NCI-H345 (cell line): ENCODE data around the gene MASP1.

Source experiments
- DNase-seq: peaks from one replicate; lab custom pipeline; 2025; lab: John Stamatoyannopoulos, UW

The MASP1 gene

GRCh38 chr3:187293516-187294430 is 2.2 kb upstream of the MASP1 start:
- DNase-seq = no peak

GRCh38 chr3:187292631-187293515 is 1.3 kb upstream of the MASP1 start:
- no peak for DNase-seq

- no peak for DNase-seq
These were observed 644 bp upstream of the MASP1 start for GRCh38 chr3:187292181-187292580.

GRCh38 chr3:187291001-187291511 is 481 bp downstream of the MASP1 start:
- no peak for DNase-seq

DNA sequence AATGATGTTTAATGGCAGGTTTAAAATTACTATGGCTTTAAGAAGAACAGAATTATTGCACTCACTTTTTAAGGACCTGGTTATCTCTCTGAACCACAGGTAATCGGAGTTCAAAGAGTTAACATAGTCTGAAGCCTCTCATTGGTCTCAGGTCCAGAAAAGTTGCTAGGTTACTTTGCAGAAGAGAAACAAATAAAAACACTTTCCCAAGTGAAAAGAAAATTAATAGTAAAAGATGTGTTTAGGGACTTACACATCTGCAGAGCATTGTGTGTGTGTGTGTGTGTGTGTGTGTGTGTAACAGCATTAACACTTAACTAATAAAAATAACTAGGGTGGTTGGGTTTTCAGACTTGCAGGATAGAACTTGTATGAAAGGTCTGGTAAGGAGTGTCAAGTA is 1.0 kb downstream of the MASP1 start:
- DNase-seq = no peak

DNA sequence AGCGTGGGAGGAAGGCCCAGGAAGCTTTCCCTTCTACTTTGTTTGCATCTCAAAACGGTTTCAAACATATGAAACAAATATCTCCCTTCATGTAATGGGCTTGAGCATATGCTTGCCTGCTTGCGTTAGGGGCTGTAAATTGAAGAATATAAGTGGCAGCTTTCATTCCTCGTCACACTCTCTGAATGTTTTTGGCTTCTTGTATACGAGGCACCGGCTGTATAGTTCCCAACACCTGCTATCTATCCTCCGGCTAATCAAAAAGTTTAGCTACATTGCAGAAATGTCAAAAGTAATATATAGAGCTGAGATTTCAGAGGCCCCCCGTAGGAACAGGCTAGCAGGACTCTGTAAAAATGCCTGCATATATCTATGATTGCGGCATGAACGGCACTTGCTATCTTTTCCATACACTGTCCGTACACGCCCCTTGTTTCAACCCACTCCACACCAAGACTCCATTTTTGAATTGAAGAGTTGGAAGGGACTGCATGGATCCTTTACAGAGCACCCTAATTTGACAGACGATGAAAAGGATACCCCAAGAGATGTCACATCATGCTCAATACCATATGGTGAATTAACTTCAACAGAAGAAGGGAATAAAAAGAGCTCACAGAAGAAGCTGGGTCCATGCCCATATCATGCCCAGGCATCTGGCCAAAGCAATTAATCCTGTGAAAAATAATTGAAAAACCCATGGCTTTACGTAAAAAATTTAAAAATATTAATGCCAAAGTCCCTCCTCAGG is 2.5 kb downstream of the MASP1 start:
- DNase-seq = no peak

- no peak for DNase-seq
These were observed 3.2 kb downstream of the MASP1 start for GRCh38 chr3:187288131-187288854.

- DNase-seq = no peak
These were observed 4.3 kb downstream of the MASP1 start for GRCh38 chr3:187287256-187287655.

GRCh38 chr3:187286467-187287059 is 5.0 kb downstream of the MASP1 start:
- no peak for DNase-seq

- DNase-seq = no peak
These were observed 10.3 kb downstream of the MASP1 start for GRCh38 chr3:187281191-187281714.

DNA sequence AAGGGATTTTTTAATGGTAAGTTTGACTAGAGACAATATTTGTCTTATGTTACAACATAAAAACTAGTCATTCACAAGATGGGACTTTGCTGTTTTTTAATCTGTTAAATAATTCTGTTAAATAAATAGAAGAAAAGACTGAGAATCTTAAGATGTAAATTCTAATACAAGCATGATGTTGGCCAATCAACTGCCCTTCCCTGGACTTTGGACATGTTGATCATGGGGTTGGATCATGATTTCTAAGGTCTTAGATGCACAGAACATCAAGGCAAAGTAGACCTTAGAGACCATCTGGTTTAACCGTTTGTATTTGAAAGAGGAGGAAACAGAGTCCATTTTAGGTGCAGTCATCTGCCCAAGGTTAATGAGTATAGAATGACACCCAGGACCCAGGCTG is 10.9 kb downstream of the MASP1 start:
- DNase-seq = no peak

GRCh38 chr3:187277129-187277462 is 14.4 kb downstream of the MASP1 start:
- DNase-seq = no peak

DNA sequence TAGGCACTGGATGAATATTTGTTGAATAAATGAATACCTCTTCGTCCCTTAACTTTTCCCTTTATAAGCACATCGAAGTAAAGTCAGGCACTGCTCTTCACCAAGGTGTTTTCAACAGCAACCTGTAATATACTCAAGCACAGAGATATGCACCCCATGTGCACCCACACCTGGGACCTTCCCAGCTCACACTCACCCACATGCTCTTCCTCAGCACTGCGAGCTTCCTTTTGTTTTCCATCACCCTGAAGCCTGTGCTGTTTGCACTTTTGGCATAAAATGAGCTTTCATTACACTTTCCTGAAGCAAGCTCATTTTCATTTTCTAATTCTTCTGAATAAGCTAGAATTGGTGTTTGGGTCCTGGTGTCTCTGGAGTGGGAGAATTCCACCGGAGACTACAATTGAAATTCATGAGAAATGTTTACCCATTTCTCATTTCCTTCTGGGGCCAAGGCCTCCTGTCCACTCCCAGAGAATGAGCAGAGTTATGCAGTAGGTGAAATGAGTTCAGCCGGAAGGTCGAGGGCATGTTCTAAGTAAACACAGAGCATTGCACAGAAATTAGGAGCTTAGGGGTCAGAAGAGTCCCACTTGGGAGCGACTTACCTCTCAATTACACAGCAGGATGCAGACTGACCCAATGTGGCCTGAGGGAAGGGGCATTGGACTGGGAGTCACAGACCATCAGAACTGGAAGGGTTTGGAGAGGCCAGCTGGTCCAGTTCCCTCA is 15.0 kb downstream of the MASP1 start:
- no peak for DNase-seq

DNA sequence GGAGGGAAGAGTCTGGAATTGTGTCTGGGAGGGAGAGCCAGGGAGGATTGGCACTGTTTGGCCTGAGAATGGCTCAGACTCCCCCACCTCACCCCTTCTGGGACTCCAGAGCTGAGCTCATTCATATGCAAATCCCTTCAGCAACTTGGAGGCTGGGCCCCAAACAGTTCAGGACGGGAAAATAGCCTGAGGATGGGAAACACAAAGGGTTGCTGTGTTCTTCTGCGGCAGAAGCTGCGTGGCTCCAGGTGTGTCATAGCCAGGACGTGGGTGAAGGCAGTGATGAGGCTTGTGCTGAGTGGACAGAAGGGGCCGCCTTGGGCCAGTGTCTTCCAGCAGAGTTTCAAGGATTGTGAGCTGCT is 16.6 kb downstream of the MASP1 start:
- DNase-seq = no peak

DNA sequence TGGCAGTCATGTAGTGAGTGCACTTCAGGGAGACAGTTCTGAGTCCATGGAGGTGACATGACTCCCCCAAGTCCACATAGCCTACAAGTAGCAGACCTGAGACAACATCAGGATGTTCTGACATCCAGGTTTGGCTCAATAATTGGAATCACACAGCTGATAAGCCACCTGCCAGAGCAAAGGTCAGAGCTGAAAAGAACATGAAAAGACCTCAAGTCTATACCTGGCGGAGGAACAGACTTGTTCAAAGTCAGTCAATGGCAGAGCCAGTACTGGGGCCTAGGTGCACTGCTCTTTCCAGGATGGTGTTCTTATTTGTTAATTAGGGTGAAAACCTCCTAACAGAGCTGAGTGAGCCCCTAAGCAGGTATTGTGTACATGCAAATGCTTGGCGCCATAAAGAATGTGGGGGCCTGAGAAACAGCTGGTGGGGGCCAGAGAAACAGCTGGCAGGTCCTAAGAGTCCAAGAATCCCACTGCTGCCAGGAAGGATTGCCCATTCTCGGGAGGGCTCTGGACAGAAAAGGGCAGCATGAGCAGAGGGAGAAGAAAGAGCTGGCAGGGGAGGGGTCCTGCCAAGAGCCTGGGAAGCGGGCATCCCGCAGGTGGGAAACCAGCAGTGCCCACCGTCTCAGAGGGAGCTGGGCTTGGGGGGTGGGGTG is 17.1 kb downstream of the MASP1 start:
- no peak for DNase-seq

DNA sequence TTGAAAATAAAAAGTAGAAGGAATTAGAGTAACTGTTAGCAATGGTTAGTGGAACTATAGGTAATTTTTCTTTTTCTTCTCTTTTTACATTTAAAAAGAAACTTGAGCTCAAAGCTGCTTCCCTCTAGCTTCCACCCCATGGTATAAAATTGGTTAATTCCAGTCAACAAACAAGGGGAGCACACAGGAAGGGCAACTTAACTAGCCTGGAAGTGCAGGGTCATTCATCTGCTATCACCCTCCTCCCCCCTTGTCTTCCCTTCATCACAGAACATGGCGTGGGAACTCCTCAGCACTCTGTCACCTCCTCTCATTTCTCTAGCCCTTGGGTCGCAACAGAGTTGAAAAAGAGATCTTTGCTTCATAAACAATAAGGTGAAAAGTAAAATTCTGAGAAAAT is 20.0 kb downstream of the MASP1 start:
- no peak for DNase-seq

- DNase-seq = no peak
These were observed 22.1 kb downstream of the MASP1 start for GRCh38 chr3:187269486-187269885.

- no peak for DNase-seq
These were observed 24.2 kb downstream of the MASP1 start for GRCh38 chr3:187267306-187267705.

- no peak for DNase-seq
These were observed 24.8 kb downstream of the MASP1 start for GRCh38 chr3:187266691-187267090.
